OCI-LY7 (cell line): ENCODE measurements around the gene MYH6.

Source experiments
- CTCF ChIP-seq: fragments of 200-600 bp; sonication (generic); conservative IDR thresholded peaks from 2 replicates; pipeline ENCODE4 v1.5.1; 2014; ENCODE audit warnings: mild to moderate bottlenecking, antibody characterized with exemption, low read length, moderate library complexity, mixed read lengths
- EZH2phosphoT487 ChIP-seq: fragments of 200-600 bp; sonication (generic); IDR thresholded peaks from 2 replicates; pipeline ENCODE4 v1.6.1; 2018; ENCODE audit warnings: low read depth, borderline replicate concordance, mild to moderate bottlenecking, mixed run types, antibody characterized with exemption, low read length, moderate library complexity, mixed read lengths

- TF ChIP-seq CTCF: no peak
- no peak for TF ChIP-seq EZH2phosphoT487
Measured at GRCh38 chr14:23444314-23444713, 36.2 kb upstream of the MYH6 start.
